VCaP (cell line): ENCODE results near the gene HMBS.
A peak's percentile ranks its signal among the peaks of the same experiment; 100 is the strongest.
"Not testable (repeated sequence)": the region's sequence is repeated elsewhere in the genome, so short reads cannot be mapped to it uniquely, and the experiment has no call there.

Experiments
- H3K27ac ChIP-seq: fragments of 450-650 bp; 2 replicates; pipeline ENCODE4 v1.5.1; 2017
- TF ChIP-seq, protein P1 (sequence below): fragments of 450-650 bp; conservative IDR thresholded peaks from 2 replicates; pipeline ENCODE4 v1.5.1; 2017; ENCODE audit warnings: mild to moderate bottlenecking, moderate library complexity

The HMBS gene

GRCh38 chr11:119057000-119057769, 27.5 kb upstream of the HMBS start, which contains the start of gene HYOU1:
HYOU1 (minus strand) TSS chr11:119057205; CDS start chr11:119056160, 1,045 bp downstream.
- H3K27ac ChIP-seq: peak within 1 kb of the TSS; percentile 89
- TF ChIP-seq, protein P1, sequence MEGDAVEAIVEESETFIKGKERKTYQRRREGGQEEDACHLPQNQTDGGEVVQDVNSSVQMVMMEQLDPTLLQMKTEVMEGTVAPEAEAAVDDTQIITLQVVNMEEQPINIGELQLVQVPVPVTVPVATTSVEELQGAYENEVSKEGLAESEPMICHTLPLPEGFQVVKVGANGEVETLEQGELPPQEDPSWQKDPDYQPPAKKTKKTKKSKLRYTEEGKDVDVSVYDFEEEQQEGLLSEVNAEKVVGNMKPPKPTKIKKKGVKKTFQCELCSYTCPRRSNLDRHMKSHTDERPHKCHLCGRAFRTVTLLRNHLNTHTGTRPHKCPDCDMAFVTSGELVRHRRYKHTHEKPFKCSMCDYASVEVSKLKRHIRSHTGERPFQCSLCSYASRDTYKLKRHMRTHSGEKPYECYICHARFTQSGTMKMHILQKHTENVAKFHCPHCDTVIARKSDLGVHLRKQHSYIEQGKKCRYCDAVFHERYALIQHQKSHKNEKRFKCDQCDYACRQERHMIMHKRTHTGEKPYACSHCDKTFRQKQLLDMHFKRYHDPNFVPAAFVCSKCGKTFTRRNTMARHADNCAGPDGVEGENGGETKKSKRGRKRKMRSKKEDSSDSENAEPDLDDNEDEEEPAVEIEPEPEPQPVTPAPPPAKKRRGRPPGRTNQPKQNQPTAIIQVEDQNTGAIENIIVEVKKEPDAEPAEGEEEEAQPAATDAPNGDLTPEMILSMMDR: peak; percentile 19; the same call in 1 of the 2 replicates

DNA sequence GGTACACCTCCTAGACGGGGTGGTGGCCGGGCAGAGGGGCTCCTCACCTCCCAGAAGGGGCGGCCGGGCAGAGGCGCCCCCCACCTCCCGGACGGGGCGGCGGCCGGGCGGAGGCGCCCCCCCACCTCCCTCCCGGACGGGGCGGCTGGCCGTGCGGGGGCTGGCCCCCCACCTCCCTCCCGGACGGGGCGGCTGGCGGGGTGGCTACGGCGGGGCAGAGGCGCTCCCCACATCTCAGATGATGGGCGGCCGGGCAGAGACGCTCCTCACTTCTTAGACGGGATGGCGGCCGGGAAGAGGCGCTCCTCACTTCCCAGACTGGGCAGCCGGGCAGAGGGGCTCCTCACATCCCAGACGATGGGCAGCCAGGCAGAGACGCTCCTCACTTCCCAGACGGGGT, 25.6 kb upstream of the HMBS start:
- H3K27ac ChIP-seq: not testable (repeated sequence)

DNA sequence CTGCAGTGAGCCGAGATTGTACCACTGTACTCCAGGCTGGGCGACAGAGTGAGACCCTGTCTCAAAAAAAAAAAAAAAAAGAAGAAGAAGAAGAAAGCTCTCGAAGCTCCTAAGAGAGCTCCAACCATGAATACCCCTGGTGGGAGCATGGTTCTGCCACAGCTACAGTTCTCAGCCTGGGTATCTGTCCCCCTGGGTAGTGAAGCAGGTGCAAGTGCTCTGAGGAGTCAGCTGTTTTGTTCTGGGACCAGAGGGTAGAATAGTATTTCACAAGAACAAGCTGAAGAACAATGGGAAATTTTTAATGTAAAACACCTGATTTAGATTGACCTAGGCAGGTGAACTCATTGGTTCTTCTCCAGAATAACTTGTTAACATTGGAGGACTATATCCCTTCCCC, 23.4 kb upstream of the HMBS start:
- no peak overlapping the region for H3K27ac ChIP-seq
- TF ChIP-seq, protein P1: no peak

DNA sequence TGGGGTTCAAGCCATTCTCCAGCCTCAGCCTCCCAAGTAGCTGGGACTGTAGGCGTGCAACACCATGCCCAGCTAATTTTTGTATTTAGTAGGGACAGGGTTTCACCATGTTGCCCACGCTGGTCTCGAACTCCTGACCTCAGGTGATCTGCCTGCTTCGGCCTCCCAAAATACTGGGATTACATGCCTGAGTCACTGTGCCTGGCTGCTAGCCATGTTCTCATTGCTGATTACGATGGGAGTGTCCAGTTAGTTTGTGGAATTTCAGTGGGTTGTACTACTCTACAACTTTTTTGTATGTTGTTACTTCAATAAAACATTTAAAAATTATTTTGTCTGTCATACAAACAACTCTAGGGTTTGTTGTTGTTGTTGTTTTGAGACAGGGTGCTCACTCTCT, 21.9 kb upstream of the HMBS start:
- no peak overlapping the region for H3K27ac ChIP-seq
- TF ChIP-seq, protein P1: no peak

GRCh38 chr11:119065369-119065768, 19.3 kb upstream of the HMBS start:
- TF ChIP-seq, protein P1: peak; percentile 64
- no peak overlapping the region for H3K27ac ChIP-seq

DNA sequence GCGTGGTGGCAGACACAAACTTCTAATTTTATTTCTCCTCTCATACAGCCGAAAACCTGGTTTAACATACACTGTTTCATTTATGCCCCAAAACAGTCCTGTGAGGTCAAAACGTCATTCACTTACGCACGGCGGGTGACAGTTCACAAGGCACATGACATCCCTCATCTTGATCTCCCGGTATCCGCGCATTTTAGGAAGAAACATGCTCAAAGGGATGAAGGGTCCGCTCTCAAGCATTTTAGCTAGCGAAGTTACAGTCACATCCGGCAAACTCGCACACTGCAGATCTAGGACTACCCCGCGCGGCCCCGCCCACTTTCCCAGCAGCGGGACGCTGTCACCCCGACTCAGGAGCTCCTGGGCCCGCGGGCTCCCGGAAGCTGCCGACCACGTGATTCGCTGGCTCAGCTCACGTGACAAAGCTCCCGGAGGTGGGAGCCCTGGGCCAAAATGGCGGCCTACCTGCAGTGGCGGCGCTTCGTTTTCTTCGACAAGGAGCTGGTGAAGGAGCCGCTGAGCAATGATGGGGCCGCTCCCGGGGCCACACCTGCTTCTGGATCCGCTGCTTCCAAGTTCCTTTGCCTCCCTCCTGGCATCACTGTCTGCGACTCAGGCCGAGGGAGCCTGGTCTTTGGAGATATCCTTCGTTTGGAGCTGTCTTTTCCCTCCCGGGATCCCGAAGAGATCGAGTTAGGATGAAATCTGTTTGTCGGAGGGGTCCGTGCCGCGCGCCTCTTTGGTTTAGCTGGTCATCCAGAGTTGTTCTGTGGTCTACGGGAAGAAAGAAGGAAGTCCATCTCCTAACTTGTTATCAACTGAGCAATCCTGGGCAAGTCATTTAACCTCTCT, 17.1 kb upstream of the HMBS start, which contains the start of gene VPS11:
TSS of gene VPS11 (plus strand) at position 448 of the 852 bp plus-strand sequence. CDS start at position 454, 6 bp downstream.
- peak within 1 kb of the TSS; percentile 86 for H3K27ac ChIP-seq
- TF ChIP-seq, protein P1: no peak

- TF ChIP-seq, protein P1: no peak
- no peak overlapping the region for H3K27ac ChIP-seq
Measured at GRCh38 chr11:119077839-119078238, 6.8 kb upstream of the HMBS start.
